GM23338 (cell line): ENCODE measurements around the gene ANKHD1. TPM values are rescaled to one million over a fixed set of nuclear protein-coding genes. Genes with fewer than 3 reads are reported as not detected.

ENCODE experiments used
- ATAC-seq: fragments of 200-7000 bp; cut with Tn5 transposase; 3 replicates; pipeline ENCODE4 v1.9.1; 2020
- DNase-seq: peaks from one replicate; pipeline ENCODE4 v3.0.0-alpha.2; 2015; ENCODE audit warnings: low spot score
- H2AFZ ChIP-seq: fragments of 200-600 bp; sonication (generic); 2 replicates; pipeline ENCODE4 v1.8.0; 2016; ENCODE audit warnings: antibody characterized with exemption, mild to moderate bottlenecking, moderate library complexity
- H3F3A ChIP-seq: fragments of 200-600 bp; sonication (generic); replicated peaks from 2 replicates; pipeline ENCODE4 v1.8.0; 2017; ENCODE audit warnings: antibody characterized with exemption, mixed run types, low read depth
- H3K27ac ChIP-seq: fragments of 200-600 bp; sonication (generic); 2 replicates; pipeline ENCODE4 v1.6.1; 2016; ENCODE audit warnings: low read depth
- H3K27me3 ChIP-seq: fragments of 200-600 bp; sonication (generic); 2 replicates; pipeline ENCODE4 v1.8.0; 2016; ENCODE audit warnings: mild to moderate bottlenecking, mixed run types, moderate library complexity; ENCODE audit not compliant: insufficient read depth
- H3K36me3 ChIP-seq: fragments of 200-600 bp; sonication (generic); 2 replicates; pipeline ENCODE4 v1.8.0; 2016; ENCODE audit warnings: mild to moderate bottlenecking; ENCODE audit not compliant: insufficient read depth
- H3K4me1 ChIP-seq: fragments of 200-600 bp; sonication (generic); 2 replicates; pipeline ENCODE4 v1.8.0; 2016; ENCODE audit warnings: mild to moderate bottlenecking, moderate library complexity; ENCODE audit not compliant: insufficient read depth
- H3K4me2 ChIP-seq: fragments of 200-600 bp; sonication (generic); 2 replicates; pipeline ENCODE4 v1.7.1; 2017; ENCODE audit warnings: mixed run types
- H3K4me3 ChIP-seq: fragments of 200-600 bp; sonication (generic); 2 replicates; pipeline ENCODE4 v1.6.1; 2016; ENCODE audit warnings: mixed run types
- H3K79me2 ChIP-seq: fragments of 200-600 bp; sonication (generic); replicated peaks from 2 replicates; pipeline ENCODE4 v1.8.0; 2017; ENCODE audit warnings: mild to moderate bottlenecking; ENCODE audit not compliant: insufficient read depth
- H3K9me2 ChIP-seq: fragments of 200-600 bp; sonication (generic); 2 replicates; pipeline ENCODE4 v1.8.0; 2017; ENCODE audit not compliant: insufficient read depth
- H4K20me1 ChIP-seq: fragments of 200-600 bp; sonication (generic); replicated peaks from 2 replicates; pipeline ENCODE4 v1.8.0; 2017; ENCODE audit warnings: mild to moderate bottlenecking; ENCODE audit not compliant: insufficient read depth
- H3K27ac Mint-ChIP-seq: 2 replicates; pipeline ENCODE4 v1.8.0; 2020; ENCODE audit warnings: inconsistent platforms, mild to moderate bottlenecking, moderate library complexity, mixed read lengths
- H3K27me3 Mint-ChIP-seq: 3 replicates; pipeline ENCODE4 v1.8.0; 2022; ENCODE audit warnings: low read depth, mild to moderate bottlenecking, moderate library complexity, mixed read lengths, inconsistent platforms; ENCODE audit not compliant: insufficient read depth, poor library complexity
- H3K36me3 Mint-ChIP-seq: 3 replicates; pipeline ENCODE4 v1.8.0; 2021; ENCODE audit warnings: low read depth, mild to moderate bottlenecking, inconsistent platforms, moderate library complexity, mixed read lengths
- H3K4me1 Mint-ChIP-seq: 3 replicates; pipeline ENCODE4 v1.8.0; 2020; ENCODE audit warnings: mild to moderate bottlenecking, inconsistent platforms, mixed read lengths
- H3K4me3 Mint-ChIP-seq: 3 replicates; pipeline ENCODE4 v1.8.0; 2021; ENCODE audit warnings: moderate library complexity, mild to moderate bottlenecking, inconsistent platforms, mixed read lengths
- H3K9me3 Mint-ChIP-seq: 3 replicates; pipeline ENCODE4 v1.8.0; 2020; ENCODE audit warnings: moderate library complexity, mild to moderate bottlenecking, inconsistent platforms, mixed read lengths
- CREB1 ChIP-seq: fragments of 250-450 bp; sonication (Bioruptor Pico); IDR thresholded peaks from 2 replicates; pipeline ENCODE4 v1.5.0; 2020; ENCODE audit warnings: low read depth, mild to moderate bottlenecking, moderate library complexity
- EZH2 ChIP-seq: fragments of 200-600 bp; sonication (generic); IDR thresholded peaks from one replicate; pipeline ENCODE4 v1.8.0; 2017; ENCODE audit warnings: antibody characterized with exemption, mild to moderate bottlenecking, low read depth; ENCODE audit not compliant: unreplicated experiment
- EZH2phosphoT487 ChIP-seq: fragments of 200-600 bp; sonication (generic); IDR thresholded peaks from one replicate; pipeline ENCODE4 v1.8.1; 2018; ENCODE audit warnings: antibody characterized with exemption; ENCODE audit not compliant: unreplicated experiment
- JUNB ChIP-seq: IDR thresholded peaks from one replicate; pipeline ENCODE4 v1.6.1; 2016; ENCODE audit warnings: antibody characterized with exemption; ENCODE audit not compliant: unreplicated experiment
- NANOG ChIP-seq: IDR thresholded peaks from 2 replicates; pipeline ENCODE4 v1.6.1; 2016; ENCODE audit warnings: antibody characterized with exemption, borderline replicate concordance
- POLR2AphosphoS5 ChIP-seq: IDR thresholded peaks from 2 replicates; pipeline ENCODE4 v1.6.1; 2016; ENCODE audit warnings: antibody characterized with exemption, low read depth
- STAT1 ChIP-seq: IDR thresholded peaks from one replicate; pipeline ENCODE4 v1.6.1; 2016; ENCODE audit warnings: antibody characterized with exemption; ENCODE audit not compliant: unreplicated experiment
- ZNF114 ChIP-seq: fragments of 250-450 bp; sonication (Bioruptor Pico); IDR thresholded peaks from 2 replicates; pipeline ENCODE4 v1.5.0; 2020; ENCODE audit warnings: mild to moderate bottlenecking, moderate library complexity
- ZNF331 ChIP-seq: fragments of 250-450 bp; sonication (Bioruptor Pico); IDR thresholded peaks from 2 replicates; pipeline ENCODE4 v1.5.0; 2020; ENCODE audit warnings: low read depth, mild to moderate bottlenecking, moderate library complexity
- polyA plus RNA-seq: library from polyadenylated mRNA; unstranded; fragments of >200 nt; fragmentation: Nextera tagmentation; extraction: Ambion mirVana; gene quantifications from 2 replicates; pipeline ENCODE4 v1.2.1, GENCODE V29; 2016
- total RNA-seq: library from RNA; depleted of rRNA; stranded (reverse); fragments of >200 nt; shearing (Covaris generic); gene quantifications from 2 replicates; pipeline ENCODE4 v1.2.3, GENCODE V29; 2014
- TF ChIP-seq, protein P1 (sequence below): fragments of 250-450 bp; sonication (Bioruptor Pico); IDR thresholded peaks from 2 replicates; pipeline ENCODE4 v1.5.0; 2020; ENCODE audit warnings: mild to moderate bottlenecking, moderate library complexity
- TF ChIP-seq, protein P2 (sequence below), 2 experiments: fragments of 200-600 bp in 1 of 2; sonication (generic) in 1 of 2; conservative IDR thresholded peaks; 2 replicates each; pipeline versions ENCODE4 v1.5.1 to v1.6.1; 2016 to 2017; ENCODE audit warnings: antibody characterized with exemption in 2 of 2, low read depth in 2 of 2, mild to moderate bottlenecking in 2 of 2, moderate library complexity in 1 of 2
- TF ChIP-seq, protein P3 (sequence below): IDR thresholded peaks from one replicate; pipeline ENCODE4 v1.6.1; 2018; ENCODE audit warnings: antibody characterized with exemption; ENCODE audit not compliant: unreplicated experiment
- TF ChIP-seq, protein P4 (sequence below): IDR thresholded peaks from 2 replicates; pipeline ENCODE4 v1.6.1; 2016; ENCODE audit warnings: antibody characterized with exemption

Gene ANKHD1
- total and polyA plus RNA-seq, 2 experiments from 2014 or later = 73.0 to 119 TPM

DNA sequence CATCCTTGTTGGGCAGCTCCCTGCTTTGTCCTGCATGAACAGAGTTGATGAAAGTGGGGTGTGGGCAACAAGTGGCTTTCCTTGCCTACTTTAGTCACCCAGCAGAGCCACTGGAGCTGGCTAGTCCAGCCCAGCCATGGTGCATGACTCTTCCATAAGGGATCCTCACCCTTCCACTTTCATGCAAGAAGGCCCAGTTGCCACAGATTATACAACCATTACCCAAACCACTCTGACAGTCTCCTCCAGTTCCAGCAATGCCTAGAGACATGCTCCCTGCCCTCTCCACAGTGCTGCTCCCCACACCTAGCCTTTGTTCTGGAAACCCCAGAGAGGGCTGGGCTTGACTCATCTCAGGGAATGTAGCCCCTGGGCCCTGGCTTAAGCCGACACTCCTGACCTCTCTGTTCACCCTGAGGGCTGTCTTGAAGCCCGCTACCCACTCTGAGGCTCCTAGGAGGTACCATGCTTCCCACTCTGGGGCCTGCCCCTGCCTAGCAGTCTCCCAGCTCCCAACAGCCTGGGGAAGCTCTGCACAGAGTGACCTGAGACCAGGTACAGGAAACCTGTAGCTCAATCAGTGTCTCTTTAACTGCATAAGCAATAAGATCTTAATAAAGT, 166.9 kb downstream of the ANKHD1 start (continued):
- TF ChIP-seq, protein P1, sequence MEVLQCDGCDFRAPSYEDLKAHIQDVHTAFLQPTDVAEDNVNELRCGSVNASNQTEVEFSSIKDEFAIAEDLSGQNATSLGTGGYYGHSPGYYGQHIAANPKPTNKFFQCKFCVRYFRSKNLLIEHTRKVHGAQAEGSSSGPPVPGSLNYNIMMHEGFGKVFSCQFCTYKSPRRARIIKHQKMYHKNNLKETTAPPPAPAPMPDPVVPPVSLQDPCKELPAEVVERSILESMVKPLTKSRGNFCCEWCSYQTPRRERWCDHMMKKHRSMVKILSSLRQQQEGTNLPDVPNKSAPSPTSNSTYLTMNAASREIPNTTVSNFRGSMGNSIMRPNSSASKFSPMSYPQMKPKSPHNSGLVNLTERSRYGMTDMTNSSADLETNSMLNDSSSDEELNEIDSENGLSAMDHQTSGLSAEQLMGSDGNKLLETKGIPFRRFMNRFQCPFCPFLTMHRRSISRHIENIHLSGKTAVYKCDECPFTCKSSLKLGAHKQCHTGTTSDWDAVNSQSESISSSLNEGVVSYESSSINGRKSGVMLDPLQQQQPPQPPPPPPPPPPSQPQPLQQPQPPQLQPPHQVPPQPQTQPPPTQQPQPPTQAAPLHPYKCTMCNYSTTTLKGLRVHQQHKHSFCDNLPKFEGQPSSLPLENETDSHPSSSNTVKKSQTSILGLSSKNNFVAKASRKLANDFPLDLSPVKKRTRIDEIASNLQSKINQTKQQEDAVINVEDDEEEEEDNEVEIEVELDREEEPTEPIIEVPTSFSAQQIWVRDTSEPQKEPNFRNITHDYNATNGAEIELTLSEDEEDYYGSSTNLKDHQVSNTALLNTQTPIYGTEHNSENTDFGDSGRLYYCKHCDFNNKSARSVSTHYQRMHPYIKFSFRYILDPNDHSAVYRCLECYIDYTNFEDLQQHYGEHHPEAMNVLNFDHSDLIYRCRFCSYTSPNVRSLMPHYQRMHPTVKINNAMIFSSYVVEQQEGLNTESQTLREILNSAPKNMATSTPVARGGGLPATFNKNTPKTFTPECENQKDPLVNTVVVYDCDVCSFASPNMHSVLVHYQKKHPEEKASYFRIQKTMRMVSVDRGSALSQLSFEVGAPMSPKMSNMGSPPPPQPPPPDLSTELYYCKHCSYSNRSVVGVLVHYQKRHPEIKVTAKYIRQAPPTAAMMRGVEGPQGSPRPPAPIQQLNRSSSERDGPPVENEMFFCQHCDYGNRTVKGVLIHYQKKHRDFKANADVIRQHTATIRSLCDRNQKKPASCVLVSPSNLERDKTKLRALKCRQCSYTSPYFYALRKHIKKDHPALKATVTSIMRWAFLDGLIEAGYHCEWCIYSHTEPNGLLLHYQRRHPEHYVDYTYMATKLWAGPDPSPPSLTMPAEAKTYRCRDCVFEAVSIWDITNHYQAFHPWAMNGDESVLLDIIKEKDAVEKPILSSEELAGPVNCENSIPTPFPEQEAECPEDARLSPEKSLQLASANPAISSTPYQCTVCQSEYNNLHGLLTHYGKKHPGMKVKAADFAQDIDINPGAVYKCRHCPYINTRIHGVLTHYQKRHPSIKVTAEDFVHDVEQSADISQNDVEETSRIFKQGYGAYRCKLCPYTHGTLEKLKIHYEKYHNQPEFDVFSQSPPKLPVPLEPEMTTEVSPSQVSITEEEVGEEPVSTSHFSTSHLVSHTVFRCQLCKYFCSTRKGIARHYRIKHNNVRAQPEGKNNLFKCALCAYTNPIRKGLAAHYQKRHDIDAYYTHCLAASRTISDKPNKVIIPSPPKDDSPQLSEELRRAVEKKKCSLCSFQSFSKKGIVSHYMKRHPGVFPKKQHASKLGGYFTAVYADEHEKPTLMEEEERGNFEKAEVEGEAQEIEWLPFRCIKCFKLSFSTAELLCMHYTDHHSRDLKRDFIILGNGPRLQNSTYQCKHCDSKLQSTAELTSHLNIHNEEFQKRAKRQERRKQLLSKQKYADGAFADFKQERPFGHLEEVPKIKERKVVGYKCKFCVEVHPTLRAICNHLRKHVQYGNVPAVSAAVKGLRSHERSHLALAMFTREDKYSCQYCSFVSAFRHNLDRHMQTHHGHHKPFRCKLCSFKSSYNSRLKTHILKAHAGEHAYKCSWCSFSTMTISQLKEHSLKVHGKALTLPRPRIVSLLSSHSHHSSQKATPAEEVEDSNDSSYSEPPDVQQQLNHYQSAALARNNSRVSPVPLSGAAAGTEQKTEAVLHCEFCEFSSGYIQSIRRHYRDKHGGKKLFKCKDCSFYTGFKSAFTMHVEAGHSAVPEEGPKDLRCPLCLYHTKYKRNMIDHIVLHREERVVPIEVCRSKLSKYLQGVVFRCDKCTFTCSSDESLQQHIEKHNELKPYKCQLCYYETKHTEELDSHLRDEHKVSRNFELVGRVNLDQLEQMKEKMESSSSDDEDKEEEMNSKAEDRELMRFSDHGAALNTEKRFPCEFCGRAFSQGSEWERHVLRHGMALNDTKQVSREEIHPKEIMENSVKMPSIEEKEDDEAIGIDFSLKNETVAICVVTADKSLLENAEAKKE (CRISPR knock-in tag) = no peak
- TF ChIP-seq POLR2AphosphoS5 (no peak), STAT1 (no peak), CREB1 (CRISPR knock-in tag) (no peak), NANOG (no peak)

DNA sequence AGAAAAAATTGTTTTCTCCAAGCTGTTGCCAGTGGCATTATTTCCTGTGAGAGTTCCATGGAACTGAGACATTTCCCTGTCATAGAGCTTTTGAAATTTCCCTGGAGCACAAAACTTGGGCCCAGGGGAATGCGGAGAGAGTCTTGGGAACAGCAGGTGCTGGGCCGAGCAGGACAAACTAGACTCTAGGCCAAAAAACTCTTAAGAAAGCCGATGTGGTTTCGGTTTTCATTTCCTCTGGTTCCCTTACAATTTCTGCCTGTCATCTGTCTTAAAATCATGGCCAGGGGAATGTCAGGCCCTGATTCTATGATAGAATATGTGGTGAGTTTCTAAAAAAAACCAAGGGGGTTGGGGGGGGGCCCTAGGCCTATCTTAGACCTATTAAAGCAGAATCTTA, 167.6 kb downstream of the ANKHD1 start:
- peaks cover 26% of the 10 kb centered on the region for H3K36me3 Mint-ChIP-seq
- H3K4me1 ChIP-seq = peaks cover 5% of the 10 kb centered on the region; the same call in 1 of the 2 replicates
- no peak overlapping the region for H3K4me2 ChIP-seq
- no peaks in the 10 kb centered on the region for H3F3A ChIP-seq
- no peaks in the 10 kb centered on the region; the same call in 2 of the 3 replicates for H3K9me3 Mint-ChIP-seq
- peaks cover 8% of the 10 kb centered on the region; the same call in 1 of the 2 replicates for H4K20me1 ChIP-seq
- no peaks in the 10 kb centered on the region for H3K27me3 ChIP-seq
- peaks cover 11% of the 10 kb centered on the region for H3K79me2 ChIP-seq
- H2AFZ ChIP-seq = no peak overlapping the region
- H3K4me3 ChIP-seq = no peak overlapping the region
- no peak for ATAC-seq
- no peaks in the 10 kb centered on the region for H3K36me3 ChIP-seq
- no peak overlapping the region for H3K27ac Mint-ChIP-seq
- no peaks in the 10 kb centered on the region; the same call in 2 of the 3 replicates for H3K4me1 Mint-ChIP-seq
- H3K9me2 ChIP-seq = no peaks in the 10 kb centered on the region
- no peak overlapping the region for H3K4me3 Mint-ChIP-seq
- no peak overlapping the region for H3K27ac ChIP-seq
- no peak for DNase-seq
- peaks cover 8% of the 10 kb centered on the region for H3K27me3 Mint-ChIP-seq
- TF ChIP-seq POLR2AphosphoS5 (no peak), EZH2phosphoT487 (no peak), JUNB (no peak), EZH2 (no peak), ZNF114 (no peak), STAT1 (no peak), ZNF331 (CRISPR knock-in tag) (no peak)
- TF ChIP-seq, protein P2, sequence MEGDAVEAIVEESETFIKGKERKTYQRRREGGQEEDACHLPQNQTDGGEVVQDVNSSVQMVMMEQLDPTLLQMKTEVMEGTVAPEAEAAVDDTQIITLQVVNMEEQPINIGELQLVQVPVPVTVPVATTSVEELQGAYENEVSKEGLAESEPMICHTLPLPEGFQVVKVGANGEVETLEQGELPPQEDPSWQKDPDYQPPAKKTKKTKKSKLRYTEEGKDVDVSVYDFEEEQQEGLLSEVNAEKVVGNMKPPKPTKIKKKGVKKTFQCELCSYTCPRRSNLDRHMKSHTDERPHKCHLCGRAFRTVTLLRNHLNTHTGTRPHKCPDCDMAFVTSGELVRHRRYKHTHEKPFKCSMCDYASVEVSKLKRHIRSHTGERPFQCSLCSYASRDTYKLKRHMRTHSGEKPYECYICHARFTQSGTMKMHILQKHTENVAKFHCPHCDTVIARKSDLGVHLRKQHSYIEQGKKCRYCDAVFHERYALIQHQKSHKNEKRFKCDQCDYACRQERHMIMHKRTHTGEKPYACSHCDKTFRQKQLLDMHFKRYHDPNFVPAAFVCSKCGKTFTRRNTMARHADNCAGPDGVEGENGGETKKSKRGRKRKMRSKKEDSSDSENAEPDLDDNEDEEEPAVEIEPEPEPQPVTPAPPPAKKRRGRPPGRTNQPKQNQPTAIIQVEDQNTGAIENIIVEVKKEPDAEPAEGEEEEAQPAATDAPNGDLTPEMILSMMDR (conservative IDR thresholded peaks at IDR 0.05; ENCODE audit: low read depth in 2 of 2) = no peak
- TF ChIP-seq, protein P3, sequence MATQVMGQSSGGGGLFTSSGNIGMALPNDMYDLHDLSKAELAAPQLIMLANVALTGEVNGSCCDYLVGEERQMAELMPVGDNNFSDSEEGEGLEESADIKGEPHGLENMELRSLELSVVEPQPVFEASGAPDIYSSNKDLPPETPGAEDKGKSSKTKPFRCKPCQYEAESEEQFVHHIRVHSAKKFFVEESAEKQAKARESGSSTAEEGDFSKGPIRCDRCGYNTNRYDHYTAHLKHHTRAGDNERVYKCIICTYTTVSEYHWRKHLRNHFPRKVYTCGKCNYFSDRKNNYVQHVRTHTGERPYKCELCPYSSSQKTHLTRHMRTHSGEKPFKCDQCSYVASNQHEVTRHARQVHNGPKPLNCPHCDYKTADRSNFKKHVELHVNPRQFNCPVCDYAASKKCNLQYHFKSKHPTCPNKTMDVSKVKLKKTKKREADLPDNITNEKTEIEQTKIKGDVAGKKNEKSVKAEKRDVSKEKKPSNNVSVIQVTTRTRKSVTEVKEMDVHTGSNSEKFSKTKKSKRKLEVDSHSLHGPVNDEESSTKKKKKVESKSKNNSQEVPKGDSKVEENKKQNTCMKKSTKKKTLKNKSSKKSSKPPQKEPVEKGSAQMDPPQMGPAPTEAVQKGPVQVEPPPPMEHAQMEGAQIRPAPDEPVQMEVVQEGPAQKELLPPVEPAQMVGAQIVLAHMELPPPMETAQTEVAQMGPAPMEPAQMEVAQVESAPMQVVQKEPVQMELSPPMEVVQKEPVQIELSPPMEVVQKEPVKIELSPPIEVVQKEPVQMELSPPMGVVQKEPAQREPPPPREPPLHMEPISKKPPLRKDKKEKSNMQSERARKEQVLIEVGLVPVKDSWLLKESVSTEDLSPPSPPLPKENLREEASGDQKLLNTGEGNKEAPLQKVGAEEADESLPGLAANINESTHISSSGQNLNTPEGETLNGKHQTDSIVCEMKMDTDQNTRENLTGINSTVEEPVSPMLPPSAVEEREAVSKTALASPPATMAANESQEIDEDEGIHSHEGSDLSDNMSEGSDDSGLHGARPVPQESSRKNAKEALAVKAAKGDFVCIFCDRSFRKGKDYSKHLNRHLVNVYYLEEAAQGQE = no peak
- TF ChIP-seq, protein P4, sequence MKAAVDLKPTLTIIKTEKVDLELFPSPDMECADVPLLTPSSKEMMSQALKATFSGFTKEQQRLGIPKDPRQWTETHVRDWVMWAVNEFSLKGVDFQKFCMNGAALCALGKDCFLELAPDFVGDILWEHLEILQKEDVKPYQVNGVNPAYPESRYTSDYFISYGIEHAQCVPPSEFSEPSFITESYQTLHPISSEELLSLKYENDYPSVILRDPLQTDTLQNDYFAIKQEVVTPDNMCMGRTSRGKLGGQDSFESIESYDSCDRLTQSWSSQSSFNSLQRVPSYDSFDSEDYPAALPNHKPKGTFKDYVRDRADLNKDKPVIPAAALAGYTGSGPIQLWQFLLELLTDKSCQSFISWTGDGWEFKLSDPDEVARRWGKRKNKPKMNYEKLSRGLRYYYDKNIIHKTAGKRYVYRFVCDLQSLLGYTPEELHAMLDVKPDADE = no peak
